ENCODE data around the gene OR8J1. TPM values are rescaled to one million over a fixed set of nuclear protein-coding genes. Genes with fewer than 3 reads are reported as not detected.

Gene OR8J1
- total RNA-seq, 1 donor from 2014 or later: not detected

- intact Hi-C loops (cut with micrococcal nuclease): no loop called here
- Mint-ChIP-seq H3K4me3 (ENCODE audit: low read depth) (no peak overlapping the region), H3K27ac (no peak overlapping the region), H3K27me3 (ENCODE audit: low read depth) (no peaks in the 10 kb centered on the region), H3K4me1 (ENCODE audit: low read depth) (no peaks in the 10 kb centered on the region), H3K36me3 (ENCODE audit: low read depth) (no peaks in the 10 kb centered on the region), H3K9me3 (peaks cover 59% of the 10 kb centered on the region)
- no peak for DNase-seq (ENCODE audit: low spot score)
Measured at GRCh38 chr11:56410801-56411200, 56.7 kb downstream of the OR8J1 start.

Other genes starting within 250 kb of the OR8J1 start
- gene OR8H3, start 231.9 kb upstream of the OR8J1 start, total RNA-seq: not detected in 2 replicates
- gene OR8J3, start 214.1 kb upstream of the OR8J1 start, total RNA-seq: not detected in 2 replicates
- not detected in 2 replicates for gene OR8K5, start 194.0 kb upstream of the OR8J1 start, total RNA-seq
- gene OR5J2, start 177.7 kb upstream of the OR8J1 start, total RNA-seq: not detected in 2 replicates
- gene OR5T2, start 120.0 kb upstream of the OR8J1 start, total RNA-seq: not detected in 2 replicates
- gene OR5T3, start 102.0 kb upstream of the OR8J1 start, total RNA-seq: not detected in 2 replicates
- not detected in 2 replicates for gene OR5T1, start 80.1 kb upstream of the OR8J1 start, total RNA-seq
- gene OR8H1, start 62.0 kb upstream of the OR8J1 start, total RNA-seq: not detected in 2 replicates
- not detected in 2 replicates for gene OR8K3, start 39.1 kb upstream of the OR8J1 start, total RNA-seq
- not detected in 2 replicates for gene OR8K1, start 8.3 kb upstream of the OR8J1 start, total RNA-seq
- gene OR8U1, start 21.3 kb downstream of the OR8J1 start, total RNA-seq: not detected in 2 replicates
- not detected in 2 replicates for gene OR5AL1, start 58.4 kb downstream of the OR8J1 start, total RNA-seq
- gene OR5M3, start 119.1 kb downstream of the OR8J1 start, total RNA-seq: not detected in 2 replicates
- not detected in 2 replicates for gene OR5M8, start 137.1 kb downstream of the OR8J1 start, total RNA-seq
- not detected in 2 replicates for gene OR5M11, start 189.0 kb downstream of the OR8J1 start, total RNA-seq
- not detected in 2 replicates for gene OR5M10, start 223.4 kb downstream of the OR8J1 start, total RNA-seq

Measured in activated T-helper 2 cell treated with anti-CD3 and anti-CD28 coated beads, Interferon-gamma antibody, Interleukin-2, Interleukin-4, amounts not matched to agents 10 μg/mL and 5 μg/mL and 100 μg/mL, durations not matched to agents 14 hours and 24 hours and 36 hours (primary cell).